H1 (cell line): Measurements from ENCODE around the gene SYNPR. TPM values are rescaled to one million over a fixed set of nuclear protein-coding genes. Genes with fewer than 3 reads are reported as not detected.

Source experiments
- CTCF ChIA-PET: fragments of 300-600 bp; sonication (Branson Sonifier 250); formaldehyde crosslinking; loops from one replicate; lab custom pipeline; 2021; ENCODE audit not compliant: partially characterized antibody; lab: Charles Lee
- POLR2A ChIA-PET: fragments of 300-600 bp; sonication (Branson Sonifier 250); formaldehyde crosslinking; loops from one replicate; lab custom pipeline; 2021; ENCODE audit warnings: inconsistent platforms; ENCODE audit not compliant: partially characterized antibody; lab: Charles Lee
- DNase-seq, 2 experiments: peaks; one replicate each; pipeline versions ENCODE4 v3.0.0 to v3.0.0-alpha.2; 2010 to 2022; ENCODE audit warnings: low spot score in 2 of 2, low read depth in 1 of 2, mixed read lengths in 1 of 2
- FAIRE-seq: peaks from 2 replicates; lab custom pipeline; 2011; peaks lifted over from hg19 to GRCh38; lab: Jason Lieb, UNC
- H2AFZ ChIP-seq: 2 replicates; pipeline ENCODE4 v1.8.1; 2012; ENCODE audit warnings: low read length, inconsistent platforms
- H2AK5ac ChIP-seq: 2 replicates; pipeline ENCODE4 v1.6.1; 2013; ENCODE audit warnings: low read depth, low read length
- H2BK120ac ChIP-seq: replicated peaks from 2 replicates; pipeline ENCODE3; 2013; ENCODE audit warnings: low read depth, low read length, inconsistent platforms
- H2BK12ac ChIP-seq: 2 replicates; pipeline ENCODE4 v1.6.1; 2013; ENCODE audit warnings: low read depth, low read length
- H2BK15ac ChIP-seq: 2 replicates; pipeline ENCODE4 v1.6.1; 2013; ENCODE audit warnings: low read length
- H2BK20ac ChIP-seq: 2 replicates; pipeline ENCODE4 v1.6.1; 2013; ENCODE audit warnings: low read length
- H2BK5ac ChIP-seq: 2 replicates; pipeline ENCODE4 v1.6.1; 2013; ENCODE audit warnings: low read depth, low read length
- H3K14ac ChIP-seq: 2 replicates; pipeline ENCODE4 v1.6.1; 2013; ENCODE audit warnings: inconsistent platforms; ENCODE audit not compliant: insufficient read length
- H3K18ac ChIP-seq: 2 replicates; pipeline ENCODE4 v1.6.1; 2013; ENCODE audit warnings: low read length; ENCODE audit errors: extremely low read depth
- H3K23ac ChIP-seq: 2 replicates; pipeline ENCODE4 v1.6.1; 2013; ENCODE audit warnings: inconsistent platforms; ENCODE audit not compliant: insufficient read length
- H3K23me2 ChIP-seq: 2 replicates; pipeline ENCODE4 v1.6.1; 2013; ENCODE audit warnings: low read depth, low read length
- H3K27ac ChIP-seq: 2 replicates; pipeline ENCODE4 v1.6.1; 2011; ENCODE audit warnings: low read depth, low read length, inconsistent platforms
- H3K27me3 ChIP-seq, 4 experiments: replicated peaks in 1 of 4; 1 replicate in 1 of 4; 2 replicates in 3 of 4; pipeline versions ENCODE4 v1.6.1 to v1.8.1; 2011 to 2013; ENCODE audit warnings: low read length in 3 of 4, mild to moderate bottlenecking in 3 of 4, inconsistent platforms in 2 of 4, mixed read lengths in 2 of 4, moderate library complexity in 1 of 4; ENCODE audit not compliant: control insufficient read depth in 3 of 4, insufficient read depth in 3 of 4; ENCODE audit errors: extremely low read depth in 1 of 4
- H3K36me3 ChIP-seq, 4 experiments: 2 replicates each; pipeline versions ENCODE4 v1.6.1 to v1.8.1; 2011 to 2013; ENCODE audit warnings: mild to moderate bottlenecking in 4 of 4, low read length in 3 of 4, moderate library complexity in 2 of 4, control low read depth in 1 of 4, inconsistent platforms in 1 of 4; ENCODE audit not compliant: insufficient read depth in 4 of 4, control insufficient read depth in 2 of 4
- H3K4ac ChIP-seq: replicated peaks from 2 replicates; pipeline ENCODE3; 2013; ENCODE audit warnings: low read length, low read depth, mixed read lengths, inconsistent platforms; ENCODE audit not compliant: insufficient read length
- H3K4me1 ChIP-seq, 4 experiments: replicated peaks in 1 of 4; 1 replicate in 1 of 4; 2 replicates in 3 of 4; pipeline versions ENCODE4 v1.6.1 to v1.8.1; 2011 to 2013; ENCODE audit warnings: low read length in 3 of 4, inconsistent platforms in 2 of 4, mixed read lengths in 1 of 4; ENCODE audit not compliant: insufficient read depth in 4 of 4, control insufficient read depth in 3 of 4
- H3K4me2 ChIP-seq, 2 experiments: 2 replicates each; pipeline versions ENCODE4 v1.6.1 to v1.8.1; 2011 to 2013; ENCODE audit warnings: low read depth in 2 of 2, low read length in 2 of 2, control low read depth in 1 of 2, inconsistent platforms in 1 of 2, mild to moderate bottlenecking in 1 of 2; ENCODE audit not compliant: insufficient read depth in 1 of 2
- H3K4me3 ChIP-seq, 4 experiments: fragments of 200-600, 300-600 bp in 1 of 4; sonication (generic), shearing (Covaris generic), sonication (Bioruptor Twin) in 1 of 4; 2 replicates each; pipeline versions ENCODE4 v1.5.1 to v1.8.1; 2011 to 2016; ENCODE audit warnings: low read length in 4 of 4, low read depth in 3 of 4, control low read depth in 2 of 4, inconsistent platforms in 2 of 4, mild to moderate bottlenecking in 2 of 4, mixed read lengths in 1 of 4, moderate library complexity in 1 of 4; ENCODE audit not compliant: insufficient read depth in 2 of 4; ENCODE audit errors: extremely low read depth in 1 of 4
- H3K56ac ChIP-seq: replicated peaks from 2 replicates; pipeline ENCODE3; 2013; ENCODE audit warnings: low read depth, mild to moderate bottlenecking, mixed read lengths, low read length, inconsistent platforms; ENCODE audit not compliant: insufficient read length
- H3K79me1 ChIP-seq: 2 replicates; pipeline ENCODE4 v1.6.1; 2013; ENCODE audit warnings: low read depth, low read length, control low read depth
- H3K79me2 ChIP-seq, 2 experiments: 2 replicates each; pipeline versions ENCODE4 v1.6.1 to v1.8.1; 2012 to 2013; ENCODE audit warnings: low read length in 2 of 2, mild to moderate bottlenecking in 2 of 2, inconsistent platforms in 1 of 2; ENCODE audit not compliant: insufficient read depth in 2 of 2, control insufficient read depth in 1 of 2
- H3K9ac ChIP-seq, 4 experiments: replicated peaks in 1 of 4; 1 replicate in 1 of 4; 2 replicates in 3 of 4; pipeline versions ENCODE4 v1.6.1 to v1.8.1; 2011 to 2013; ENCODE audit warnings: low read depth in 3 of 4, low read length in 3 of 4, control low read depth in 2 of 4, mild to moderate bottlenecking in 2 of 4, moderate library complexity in 2 of 4, inconsistent platforms in 1 of 4; ENCODE audit errors: extremely low read depth in 1 of 4
- H3K9me3 ChIP-seq, 2 experiments: 2 replicates each; pipeline versions ENCODE4 v1.6.1 to v1.8.1; 2012 to 2013; ENCODE audit warnings: mild to moderate bottlenecking in 2 of 2, moderate library complexity in 2 of 2, control low read depth in 1 of 2, inconsistent platforms in 1 of 2, low read depth in 1 of 2, low read length in 1 of 2, mixed read lengths in 1 of 2; ENCODE audit not compliant: insufficient read depth in 2 of 2
- H4K20me1 ChIP-seq, 2 experiments: replicated peaks in 1 of 2; 2 replicates each; pipeline versions ENCODE3 to v1.8.1; 2011 to 2013; ENCODE audit warnings: inconsistent platforms in 2 of 2, low read length in 2 of 2, mild to moderate bottlenecking in 1 of 2; ENCODE audit not compliant: insufficient read depth in 2 of 2, control insufficient read depth in 1 of 2
- H4K5ac ChIP-seq: 2 replicates; pipeline ENCODE4 v1.6.1; 2013; ENCODE audit warnings: low read length, low read depth, mixed read lengths, inconsistent platforms; ENCODE audit not compliant: insufficient read length
- H4K8ac ChIP-seq: 2 replicates; pipeline ENCODE4 v1.8.0; 2013; ENCODE audit warnings: mild to moderate bottlenecking, moderate library complexity, low read length, inconsistent platforms; ENCODE audit not compliant: insufficient read depth; ENCODE audit errors: extremely low read depth
- H4K91ac ChIP-seq: replicated peaks from 2 replicates; pipeline ENCODE3; 2013; ENCODE audit warnings: low read length, mixed read lengths, inconsistent platforms; ENCODE audit not compliant: insufficient read length
- CEBPB ChIP-seq: IDR thresholded peaks from 2 replicates; pipeline ENCODE4 v1.6.1; 2012; ENCODE audit warnings: low read depth, low read length
- SP1 ChIP-seq: IDR thresholded peaks from 2 replicates; pipeline ENCODE4 v1.6.1; 2011; ENCODE audit warnings: low read depth, low read length
- WGBS, 2 experiments: shearing (Covaris generic) in 1 of 2; methylation state at CpG; one replicate each; pipeline versions ENCODE4 v1.1.6 to v1.1.7; 2013 to 2015; ENCODE audit warnings: low lambda C conversion rate in 2 of 2, mixed read lengths in 2 of 2, inconsistent platforms in 1 of 2, low coverage in 1 of 2, missing lambda C conversion rate in 1 of 2; ENCODE audit not compliant: insufficient replicate concordance in 2 of 2, insufficient coverage in 1 of 2, insufficient read length in 1 of 2; ENCODE audit errors: extremely low coverage in 1 of 2, missing lambda C conversion rate in 1 of 2; 5-methylcytosine and 5-hydroxymethylcytosine counted together
- polyA plus RNA-seq, 7 experiments: library from polyadenylated mRNA; depleted of rRNA in 3 of 7; stranded (reverse) in 5 of 7; unstranded in 2 of 7; fragments of >200 nt in 5 of 7; fragments of 200-250 nt in 2 of 7; gene quantifications; 1 replicate in 5 of 7; 2 replicates in 1 of 7; 4 replicates in 1 of 7; pipeline versions ENCODE4 v1.2.1 to v1.2.3, GENCODE V29; 2011 to 2013; ENCODE audit warnings: missing spikeins in 2 of 7, mixed read lengths in 2 of 7
- total RNA-seq: library from RNA; stranded (reverse); fragmentation: NEBNext Ultra II Directional; extraction: Animal tissue kit (Norgen Biotek cat#: 25700); gene quantifications from 2 replicates; pipeline ENCODE4 v1.2.1, GENCODE V29; 2021

The SYNPR gene
- total and polyA plus RNA-seq, 2 of the 8 experiments (the other 6 are each of a cell fraction or from before 2014, with no cell fraction given), result 0.39 to 0.99 TPM

GRCh38 chr3:63523100-63523499 lies 245.0 kb downstream of the SYNPR start:
- Histone ChIP-seq H3K23me2 (no peaks in the 10 kb centered on the region; the same call in 1 of the 2 replicates), H4K8ac (no peak overlapping the region; the same call in 1 of the 2 replicates), H2BK12ac (no peak overlapping the region), H3K23ac (no peak overlapping the region), H3K27ac (no peak overlapping the region), H3K18ac (no peak overlapping the region), H2BK20ac (no peak overlapping the region), H2BK120ac (no peak overlapping the region), H3K9ac (no peak overlapping the region), H3K14ac (no peak overlapping the region), H3K9me3 (no peaks in the 10 kb centered on the region), H2BK5ac (no peak overlapping the region), H3K36me3 (no peaks in the 10 kb centered on the region), H2BK15ac (no peak overlapping the region), H3K27me3 (no peaks in the 10 kb centered on the region; a peak in 1 of 7 replicates), H3K4me3 (no peak overlapping the region), H2AK5ac (no peak overlapping the region), H4K20me1 (no peaks in the 10 kb centered on the region), H2AFZ (0 out of 2 replicates have a peak overlapping the region, but pooled peaks have one; percentile 32), H3K4ac (no peak overlapping the region), H3K4me2 (no peak overlapping the region), H4K91ac (no peak overlapping the region), H3K79me1 (no peaks in the 10 kb centered on the region), H3K4me1 (peaks cover 2 to 11% (median 6%) of the 10 kb centered on the region in 4 experiments; a peak in 5 of 7 replicates), H3K56ac (no peak overlapping the region), H3K79me2 (no peaks in the 10 kb centered on the region), H4K5ac (no peak overlapping the region)
- DNase-seq (no peak), FAIRE-seq (peak; percentile 13)
- POLR2A ChIA-PET, result no interaction called here
- whole genome bisulfite sequencing, 2 experiments, result 65% methylated on average over 5 of the region's 5 CpGs; no CpG with 5 or more reads in 1 of the 2 experiments
- CTCF ChIA-PET, result interaction anchor here (1.0 kb wide), 1 partner anchor 8 kb away, joined by 3 read pairs; no protein-coding TSS in a partner anchor
- TF ChIP-seq CEBPB, result no peak
- peak; percentile 89 for TF ChIP-seq SP1
